Kidney glomerular epithelial cell (primary cell): Measurements from ENCODE around the gene RPL6.
"Not testable (repeated sequence)": the region's sequence is repeated elsewhere in the genome, so short reads cannot be mapped to it uniquely, and the experiment has no call there.

Source experiments
- DNase-seq: peaks from one replicate; lab custom pipeline; 2025; lab: John Stamatoyannopoulos, UW

Gene RPL6

GRCh38 chr12:112409064-112409905 lies at the start of gene RPL6:
RPL6 (minus strand) TSS chr12:112409605; CDS start chr12:112408656, 949 bp downstream.
- peak; percentile 92 for DNase-seq

GRCh38 chr12:112458751-112459150 lies 49.3 kb upstream of the RPL6 start:
- no peak for DNase-seq

GRCh38 chr12:112458330-112458729 lies 48.9 kb upstream of the RPL6 start:
- DNase-seq: no peak

GRCh38 chr12:112457142-112457541 lies 47.7 kb upstream of the RPL6 start:
- not testable (repeated sequence) for DNase-seq

- no peak for DNase-seq
Measured at GRCh38 chr12:112456029-112456428, 46.6 kb upstream of the RPL6 start.

DNA sequence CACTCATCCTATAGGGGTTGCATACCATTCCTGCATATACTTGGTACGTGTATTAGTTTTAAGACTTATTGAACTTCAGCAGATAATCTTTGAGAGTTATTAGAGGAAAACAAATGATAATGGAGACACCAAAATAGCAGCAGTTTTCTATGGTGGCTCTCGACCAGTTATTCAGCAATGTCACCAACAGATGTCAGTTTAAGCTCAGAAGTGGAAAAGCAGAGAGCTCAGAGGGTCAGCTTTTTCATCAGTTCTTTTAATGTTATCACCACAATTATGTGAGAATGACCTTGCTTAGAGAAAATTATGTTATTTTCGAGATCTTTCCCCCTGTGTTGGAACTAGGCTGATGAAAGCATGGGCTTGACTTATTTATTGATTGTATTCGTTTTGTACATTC lies 41.3 kb upstream of the RPL6 start:
- no peak for DNase-seq

GRCh38 chr12:112448165-112448564 lies 38.8 kb upstream of the RPL6 start:
- DNase-seq: not testable (repeated sequence)

- no peak for DNase-seq
Measured at GRCh38 chr12:112447106-112447505, 37.7 kb upstream of the RPL6 start.

GRCh38 chr12:112446008-112446725 lies 36.8 kb upstream of the RPL6 start:
- DNase-seq: no peak

DNA sequence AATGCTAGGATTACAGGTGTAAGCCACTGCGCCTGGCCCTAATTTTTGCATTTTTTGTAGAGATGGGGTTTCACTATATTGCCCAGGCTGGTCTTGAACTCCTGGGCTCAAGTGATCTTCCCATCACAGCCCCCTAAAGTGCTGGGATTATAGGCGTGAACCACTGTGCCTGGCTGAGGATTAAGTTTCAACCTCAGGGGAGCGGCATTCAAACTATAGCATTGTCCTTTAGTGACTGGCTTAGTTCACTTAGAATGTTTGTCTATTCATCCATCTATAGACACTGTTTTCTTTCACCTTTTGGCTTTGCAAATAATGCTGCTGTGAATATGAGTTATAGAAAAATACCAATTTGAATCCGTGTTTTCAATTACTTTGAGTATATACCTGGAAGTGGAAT lies 34.5 kb upstream of the RPL6 start:
- no peak for DNase-seq

DNA sequence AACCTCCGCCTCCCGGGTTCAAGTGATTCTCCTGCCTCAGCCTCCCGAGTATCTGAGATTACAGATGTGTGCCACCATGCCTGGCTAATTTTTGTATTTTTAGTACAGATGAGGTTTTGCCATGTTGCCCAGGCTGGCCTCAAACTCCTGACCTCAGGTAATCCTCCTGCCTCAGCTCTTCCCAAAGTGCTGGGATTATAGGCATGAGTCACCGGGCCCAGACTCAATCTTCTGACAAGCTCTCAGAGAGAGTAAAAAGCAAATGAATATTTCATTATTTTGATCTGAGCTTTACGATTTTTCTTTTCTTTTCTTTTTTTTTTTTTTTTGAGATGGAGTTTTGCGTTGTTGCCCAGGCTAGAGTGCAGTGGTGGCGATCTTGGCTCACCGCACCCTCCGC lies 31.2 kb upstream of the RPL6 start:
- not testable (repeated sequence) for DNase-seq

DNA sequence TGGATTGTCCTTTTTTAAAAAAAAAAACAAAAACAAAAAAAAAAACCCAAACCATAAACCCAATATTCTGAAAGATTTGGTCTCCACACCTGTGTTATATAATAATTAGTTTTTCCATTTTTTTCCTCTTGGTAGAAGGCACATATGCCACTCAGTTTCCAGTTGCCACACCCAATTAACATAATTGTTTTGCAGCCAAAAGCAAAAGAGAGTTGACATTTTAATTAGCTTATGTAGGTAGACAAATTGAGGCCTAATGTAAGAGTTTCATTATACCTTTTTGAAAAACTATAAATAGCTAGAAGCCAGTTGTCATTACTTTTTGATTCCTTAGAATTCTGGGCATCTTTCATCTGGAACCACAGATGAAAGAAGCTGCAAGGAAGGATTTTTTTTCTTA lies 30.4 kb upstream of the RPL6 start:
- no peak for DNase-seq

DNA sequence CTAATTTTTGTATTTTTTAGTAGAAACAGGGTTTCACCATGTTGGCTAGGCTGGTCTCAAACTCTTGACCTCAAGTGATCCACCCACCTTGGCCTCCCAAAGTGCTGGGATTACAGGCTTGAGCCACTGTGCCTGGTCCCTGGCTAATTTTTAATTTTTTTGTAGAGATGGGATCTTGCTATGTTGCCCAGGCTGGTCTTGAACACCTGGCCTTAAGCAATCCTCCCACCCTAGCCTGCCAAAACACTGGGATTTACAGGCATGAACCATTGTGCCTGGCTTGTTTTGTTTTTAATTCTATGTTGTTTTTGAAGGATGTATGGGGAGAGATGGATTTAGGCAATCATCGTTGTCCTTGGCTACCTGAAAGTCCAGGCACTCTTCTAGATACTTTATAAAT lies 29.2 kb upstream of the RPL6 start:
- not testable (repeated sequence) for DNase-seq

GRCh38 chr12:112433551-112433950 lies 24.1 kb upstream of the RPL6 start:
- DNase-seq: no peak

DNA sequence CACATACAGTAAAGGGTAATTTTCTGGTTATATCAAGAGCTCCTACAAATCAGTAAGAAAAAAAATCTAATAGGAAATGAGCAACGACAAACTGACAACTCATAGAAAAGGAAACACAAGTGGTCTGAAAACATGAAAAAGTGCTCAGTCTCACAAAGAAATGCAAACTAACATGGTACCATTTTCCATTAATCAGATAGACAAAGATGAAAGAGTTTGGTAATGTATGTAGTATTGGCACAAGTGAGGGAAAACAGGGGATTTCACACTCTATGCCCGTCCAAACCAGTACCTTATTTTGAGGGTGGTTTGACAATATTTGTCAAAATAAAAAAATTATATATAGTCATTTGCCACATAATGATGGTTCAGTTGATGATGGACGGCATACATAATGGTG lies 22.6 kb upstream of the RPL6 start:
- no peak for DNase-seq

DNA sequence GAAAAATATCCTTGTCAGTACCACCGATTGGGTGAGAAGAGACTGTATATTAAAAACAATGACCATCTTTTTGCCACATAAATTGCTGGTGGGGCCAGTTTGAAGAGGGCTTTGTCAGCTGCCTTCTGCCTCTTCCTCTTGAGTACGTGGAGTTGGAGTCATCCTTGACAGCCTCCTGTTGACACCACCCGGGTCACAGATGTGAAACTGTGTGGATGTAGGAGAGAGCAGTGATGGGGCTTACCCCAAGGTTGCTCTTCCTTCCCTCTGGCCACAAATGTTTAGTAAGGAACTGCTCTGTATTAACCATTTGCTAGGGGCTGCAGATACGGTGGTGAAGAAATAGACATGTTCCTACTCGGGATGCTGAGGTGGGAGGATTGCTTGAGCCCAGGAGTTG lies 21.5 kb upstream of the RPL6 start:
- no peak for DNase-seq

- no peak for DNase-seq
Measured at GRCh38 chr12:112427760-112428159, 18.4 kb upstream of the RPL6 start.

DNA sequence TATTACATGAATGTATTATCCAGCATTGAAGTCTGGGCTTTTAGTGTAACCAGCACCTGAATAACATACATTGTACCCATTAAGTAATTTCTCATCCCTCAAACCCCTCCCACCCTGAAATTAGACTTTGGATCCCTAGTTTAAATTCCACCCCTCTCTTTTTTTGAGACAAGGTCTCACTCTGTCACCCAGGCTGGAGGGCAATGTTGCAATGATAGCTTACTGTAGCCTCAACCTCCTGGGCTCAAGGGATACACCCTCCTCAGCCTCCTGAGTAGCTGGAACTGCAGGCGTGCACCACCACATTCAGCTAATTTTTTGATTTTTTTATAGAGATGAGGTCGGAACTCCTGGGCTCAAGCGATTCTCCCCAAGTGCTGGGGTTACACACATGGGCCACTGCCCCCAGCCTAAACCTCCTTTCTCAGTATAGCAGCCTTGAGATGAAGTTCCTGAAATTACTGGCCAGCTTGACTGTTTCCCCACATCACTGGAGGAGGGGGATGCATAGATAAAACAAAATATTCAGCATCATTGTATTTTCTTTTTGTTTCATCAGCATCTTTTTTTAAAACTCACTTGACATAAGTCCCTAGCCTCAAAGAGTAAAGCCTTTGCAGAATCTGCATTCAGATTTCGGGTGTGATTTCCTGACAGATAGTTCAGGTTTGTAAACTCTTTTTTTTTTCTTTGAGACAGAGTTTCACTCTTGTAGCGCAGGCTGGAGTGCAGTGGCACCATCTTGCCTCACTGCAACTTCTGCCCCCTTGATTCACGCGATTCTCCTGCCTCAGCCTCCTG lies 16.4 kb upstream of the RPL6 start:
- no peak for DNase-seq

DNA sequence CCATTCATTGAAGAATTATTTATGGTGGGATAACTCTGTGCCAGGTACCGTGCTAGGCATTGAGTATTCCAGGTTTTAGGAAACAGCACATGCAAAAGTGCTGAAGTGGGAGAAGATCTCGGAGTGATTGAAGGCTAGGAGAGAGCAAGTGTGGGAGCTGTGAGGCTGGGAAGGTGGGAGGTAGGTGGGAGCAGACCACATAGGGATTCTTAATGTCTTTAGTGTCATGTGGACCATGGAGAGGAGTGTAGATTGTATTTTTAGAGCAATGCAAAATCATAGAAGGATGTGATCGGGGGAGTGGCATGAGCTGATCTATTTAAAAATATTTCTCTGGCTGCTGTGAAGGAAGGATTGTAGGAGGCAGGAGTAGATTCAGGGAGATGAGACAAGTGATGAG lies 14.7 kb upstream of the RPL6 start:
- no peak for DNase-seq

- DNase-seq: no peak
Measured at GRCh38 chr12:112422531-112422930, 13.1 kb upstream of the RPL6 start.

- DNase-seq: no peak
Measured at GRCh38 chr12:112421363-112421762, 12.0 kb upstream of the RPL6 start.

DNA sequence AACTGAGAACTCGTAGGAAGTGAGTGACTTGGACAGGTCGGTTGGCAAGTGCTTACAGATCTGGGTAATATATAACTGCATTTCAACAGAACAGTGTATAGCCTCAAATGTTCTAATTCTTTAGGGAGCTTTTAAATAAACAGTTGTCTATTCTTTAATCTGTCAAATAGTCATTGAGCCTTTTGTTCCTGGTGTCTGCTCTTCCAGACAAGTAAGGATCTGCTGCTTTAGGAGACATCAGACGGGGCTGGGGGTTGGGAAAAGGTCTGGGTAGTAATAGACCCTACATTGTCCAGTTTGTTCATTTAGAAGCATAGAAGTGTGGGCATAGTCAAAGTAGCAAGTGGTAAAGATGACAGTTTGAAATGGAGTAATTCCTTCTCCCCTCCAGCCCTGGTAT lies 11.3 kb upstream of the RPL6 start:
- DNase-seq: no peak
